ENCODE data around the gene COA1. TPM values are rescaled to one million over a fixed set of nuclear protein-coding genes. Genes with fewer than 3 reads are reported as not detected.

COA1 gene
- polyA plus RNA-seq, 3 donors, result 25.6 to 57.8 (median 56.2) TPM

- H3K27me3 Mint-ChIP-seq (ENCODE audit: low read depth in 3 of 3), result peaks cover 0 to 3% (median 0%) of the 10 kb centered on the region in 3 donors
- 100% methylated on average over 4 of the region's 4 CpGs for WGBS (ENCODE audit: insufficient coverage)
These were observed 111.2 kb downstream of the COA1 start for GRCh38 chr7:43618073-43618472.

GRCh38 chr7:43616977-43617376, 112.3 kb downstream of the COA1 start:
- Histone ChIP-seq H3K9me3 (replicated peaks in 1 of 2; ENCODE audit: control insufficient read depth in 1 of 2, insufficient read depth in 1 of 2, low read length in 2 of 2) (no peaks in the 10 kb centered on the region), H3K27ac (ENCODE audit: low read depth in 1 of 2, low read length in 2 of 2) (no peak overlapping the region), H3K9ac (ENCODE audit: insufficient read depth, low read length, poor library complexity, severe bottlenecking) (no peak overlapping the region), H4K20me1 (ENCODE audit: insufficient read depth, low read length) (no peaks in the 10 kb centered on the region), H2AFZ (ENCODE audit: insufficient read depth, low read depth, low read length, poor library complexity, severe bottlenecking) (no peak overlapping the region), H3K4me1 (ENCODE audit: control insufficient read depth in 1 of 2, insufficient read depth in 2 of 2, low read length in 2 of 2) (no peaks in the 10 kb centered on the region), H3K27me3 (ENCODE audit: control insufficient read depth in 2 of 2, insufficient read depth in 2 of 2, low read length in 2 of 2) (no peaks in the 10 kb centered on the region), H3K36me3 (replicated peaks in 1 of 2; ENCODE audit: control insufficient read depth in 1 of 2, insufficient read depth in 2 of 2, low read length in 2 of 2) (peaks cover 18 to 79% of the 10 kb centered on the region in 2 donors), H3K4me2 (replicated peaks; ENCODE audit: extremely low read depth, low read length, poor library complexity, severe bottlenecking) (no peak overlapping the region), H3K4me3 (replicated peaks in 1 of 3; ENCODE audit: low read depth in 2 of 3, low read length in 3 of 3) (no peak overlapping the region), H3K79me2 (ENCODE audit: insufficient read depth, low read length) (no peaks in the 10 kb centered on the region)
- Mint-ChIP-seq H3K27ac (no peak overlapping the region), H3K27me3 (ENCODE audit: low read depth in 3 of 3) (peaks cover 0 to 3% (median 0%) of the 10 kb centered on the region in 3 donors), H3K36me3 (peaks cover 23 to 34% of the 10 kb centered on the region in 2 donors), H3K4me1 (no peaks in the 10 kb centered on the region), H3K9me3 (no peaks in the 10 kb centered on the region), H3K4me3 (no peak overlapping the region)
- WGBS (ENCODE audit: insufficient coverage), result 100% methylated on average over 2 of the region's 4 CpGs
- intact Hi-C loops (cut with micrococcal nuclease), result no loop called here
- no peak for TF ChIP-seq CTCF (IDR thresholded peaks at IDR 0.05)
- DNase-seq, result no peak

More at GRCh38 chr7:43618073-43618472, 111.2 kb downstream of the COA1 start:
- H3K9me3 ChIP-seq (replicated peaks in 1 of 2; ENCODE audit: control insufficient read depth in 1 of 2, insufficient read depth in 1 of 2, low read length in 2 of 2), result no peaks in the 10 kb centered on the region
- H3K79me2 ChIP-seq (ENCODE audit: insufficient read depth, low read length), result no peaks in the 10 kb centered on the region
- peaks cover 15 to 78% of the 10 kb centered on the region in 2 donors for H3K36me3 ChIP-seq (replicated peaks in 1 of 2; ENCODE audit: control insufficient read depth in 1 of 2, insufficient read depth in 2 of 2, low read length in 2 of 2)
- H3K27ac ChIP-seq (ENCODE audit: low read depth in 1 of 2, low read length in 2 of 2), result no peak overlapping the region
- Mint-ChIP-seq H3K4me3 (no peak overlapping the region), H3K9me3 (no peaks in the 10 kb centered on the region), H3K4me1 (no peaks in the 10 kb centered on the region), H3K36me3 (peaks cover 23 to 34% of the 10 kb centered on the region in 2 donors), H3K27ac (no peak overlapping the region)
- H3K4me1 ChIP-seq (ENCODE audit: control insufficient read depth in 1 of 2, insufficient read depth in 2 of 2, low read length in 2 of 2), result no peaks in the 10 kb centered on the region
- intact Hi-C loops (cut with micrococcal nuclease), result no loop called here
- no peak overlapping the region for H3K4me3 ChIP-seq (replicated peaks in 1 of 3; ENCODE audit: low read depth in 2 of 3, low read length in 3 of 3)
- no peaks in the 10 kb centered on the region for H4K20me1 ChIP-seq (ENCODE audit: insufficient read depth, low read length)
- H2AFZ ChIP-seq (ENCODE audit: insufficient read depth, low read depth, low read length, poor library complexity, severe bottlenecking), result no peak overlapping the region
- H3K27me3 ChIP-seq (ENCODE audit: control insufficient read depth in 2 of 2, insufficient read depth in 2 of 2, low read length in 2 of 2), result no peaks in the 10 kb centered on the region
- no peak for TF ChIP-seq CTCF (IDR thresholded peaks at IDR 0.05)
- DNase-seq, result no peak
- H3K9ac ChIP-seq (ENCODE audit: insufficient read depth, low read length, poor library complexity, severe bottlenecking), result no peak overlapping the region
- H3K4me2 ChIP-seq (replicated peaks; ENCODE audit: extremely low read depth, low read length, poor library complexity, severe bottlenecking), result no peak overlapping the region
